ENCODE data around the gene ZNF497. TPM values are rescaled to one million over a fixed set of nuclear protein-coding genes. Genes with fewer than 3 reads are reported as not detected.

The ZNF497 gene
- total and polyA plus RNA-seq, 9 of the 15 experiments (the other 6 are each of a cell fraction or from before 2014, with no cell fraction given), result 0.06 to 0.98 (median 0.44) TPM; not detected in 1

DNA sequence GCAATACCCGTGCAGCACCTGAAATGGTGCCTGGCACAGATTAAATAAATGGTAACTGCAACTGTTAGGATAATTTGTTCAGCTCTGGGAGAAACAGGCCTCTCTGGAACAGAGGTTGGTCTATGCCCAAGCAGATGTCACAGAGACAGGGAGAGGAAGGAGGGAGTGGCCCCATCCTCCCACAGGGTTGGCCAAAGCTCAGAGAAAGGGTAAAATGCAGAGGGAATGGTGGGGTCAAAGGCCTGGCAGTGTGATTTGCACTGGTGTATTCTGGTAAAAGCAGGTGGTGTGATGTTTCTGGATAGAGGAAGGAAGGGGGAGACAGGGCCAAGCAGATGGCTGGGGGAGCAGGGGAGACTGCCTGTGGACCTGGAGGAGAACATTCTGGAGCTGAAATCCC is 26.3 kb downstream of the ZNF497 start (continued):
- TF ChIP-seq, protein P1, sequence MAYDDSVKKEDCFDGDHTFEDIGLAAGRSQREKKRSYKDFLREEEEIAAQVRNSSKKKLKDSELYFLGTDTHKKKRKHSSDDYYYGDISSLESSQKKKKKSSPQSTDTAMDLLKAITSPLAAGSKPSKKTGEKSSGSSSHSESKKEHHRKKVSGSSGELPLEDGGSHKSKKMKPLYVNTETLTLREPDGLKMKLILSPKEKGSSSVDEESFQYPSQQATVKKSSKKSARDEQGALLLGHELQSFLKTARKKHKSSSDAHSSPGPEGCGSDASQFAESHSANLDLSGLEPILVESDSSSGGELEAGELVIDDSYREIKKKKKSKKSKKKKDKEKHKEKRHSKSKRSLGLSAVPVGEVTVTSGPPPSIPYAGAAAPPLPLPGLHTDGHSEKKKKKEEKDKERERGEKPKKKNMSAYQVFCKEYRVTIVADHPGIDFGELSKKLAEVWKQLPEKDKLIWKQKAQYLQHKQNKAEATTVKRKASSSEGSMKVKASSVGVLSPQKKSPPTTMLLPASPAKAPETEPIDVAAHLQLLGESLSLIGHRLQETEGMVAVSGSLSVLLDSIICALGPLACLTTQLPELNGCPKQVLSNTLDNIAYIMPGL (CRISPR knock-in tag; IDR thresholded peaks at IDR 0.05), result no peak
- TF ChIP-seq JUN (IDR thresholded peaks at IDR 0.05; ENCODE audit: borderline replicate concordance, low read depth, low read length) (no peak), JUN (CRISPR knock-in tag; IDR thresholded peaks at IDR 0.05; ENCODE audit: borderline replicate concordance) (no peak)

- Histone ChIP-seq H4K20me1 (replicated peaks; ENCODE audit: control insufficient read depth, insufficient read depth, low read length) (no peaks in the 10 kb centered on the region), H2AFZ (ENCODE audit: low read depth, low read length) (no peak overlapping the region), H3K9me1 (ENCODE audit: control insufficient read depth, insufficient read depth, low read length) (no peaks in the 10 kb centered on the region), H3K4me3 (no peak overlapping the region), H3K27me3 (ENCODE audit: control insufficient read depth in 2 of 2, insufficient read depth in 2 of 2, low read length in 2 of 2) (no peaks in the 10 kb centered on the region), H3K36me3 (ENCODE audit: control insufficient read depth, insufficient read depth, low read length) (peaks cover 53% of the 10 kb centered on the region), H3K9ac (ENCODE audit: insufficient read depth in 1 of 2, low read depth in 2 of 2, low read length in 2 of 2) (no peak overlapping the region), H3K4me1 (replicated peaks in 1 of 2; ENCODE audit: control insufficient read depth in 2 of 2, insufficient read depth in 2 of 2, low read length in 2 of 2) (peaks cover 9 to 13% of the 10 kb centered on the region in 2 experiments; a peak in 4 of 5 replicates), H3K79me2 (ENCODE audit: control insufficient read depth, insufficient read depth, low read length) (peaks cover 4% of the 10 kb centered on the region; the same call in 1 of the 3 replicates), H3K9me3 (replicated peaks; ENCODE audit: control insufficient read depth, insufficient read depth, low read depth, low read length) (peaks cover 2% of the 10 kb centered on the region; the same call in 1 of the 2 replicates), H3K27ac (ENCODE audit: extremely low read depth, low read depth, low read length) (no peak overlapping the region), H3K4me2 (ENCODE audit: insufficient read depth, low read length) (no peak overlapping the region)
- intact Hi-C loops (cut with micrococcal nuclease) (no loop called here), in situ Hi-C loops (cut with MboI) (no loop called here)
- TF ChIP-seq RCOR1 (IDR thresholded peaks at IDR 0.05; ENCODE audit: borderline replicate concordance in 1 of 2, low read depth in 2 of 2, low read length in 2 of 2) (no peak), ESRRA (IDR thresholded peaks at IDR 0.05; ENCODE audit: borderline replicate concordance, low read depth) (no peak), SNRNP70 (optimal IDR thresholded peaks at IDR 0.05; ENCODE audit: low read depth, low read length) (no peak), ZNF76 (CRISPR knock-in tag; IDR thresholded peaks at IDR 0.05; ENCODE audit: borderline replicate concordance) (no peak), ZNF224 (CRISPR knock-in tag; IDR thresholded peaks at IDR 0.05) (no peak), CREM (IDR thresholded peaks at IDR 0.05; ENCODE audit: low read depth) (no peak), AFF1 (IDR thresholded peaks at IDR 0.05; ENCODE audit: low read depth in 1 of 2, partially characterized antibody in 2 of 2) (no peak), DDX20 (tag; IDR thresholded peaks at IDR 0.05; ENCODE audit: low read depth) (no peak), PPARD (CRISPR knock-in tag; IDR thresholded peaks at IDR 0.05) (no peak), HNRNPH1 (optimal IDR thresholded peaks at IDR 0.05; ENCODE audit: low read depth, low read length) (no peak)
- TF ChIP-seq, protein P2, sequence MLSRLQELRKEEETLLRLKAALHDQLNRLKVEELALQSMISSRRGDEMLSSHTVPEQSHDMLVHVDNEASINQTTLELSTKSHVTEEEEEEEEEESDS (CRISPR knock-in tag; IDR thresholded peaks at IDR 0.05), result no peak
- FAIRE-seq (no peak), ATAC-seq (no peak), DNase-seq (ENCODE audit: extremely low read depth in 1 of 4, low spot score in 3 of 4) (no peak)
- ChIA-PET POLR2A (interaction anchor here (0.6 kb wide), 1 partner anchor 50 kb away, joined by 3 read pairs; no protein-coding TSS in a partner anchor), CTCF (ENCODE audit: low intra/inter-chr PET ratio) (no interaction called here)
- 80% methylated on average over 3 of the region's 3 CpGs for WGBS (ENCODE audit: insufficient coverage, low coverage, missing lambda C conversion rate)
- no TSS peak for BruUV-seq (replicated peaks)
Observed at GRCh38 chr19:58335630-58336029, 26.9 kb downstream of the ZNF497 start.

Data from K562 (cell line).